GM19238 (cell line): ENCODE data around the gene LRRN4.

Source experiments
- DNase-seq: peaks from one replicate; pipeline ENCODE4 v3.0.0; 2011; ENCODE audit warnings: low spot score; ENCODE audit not compliant: insufficient read length

Gene LRRN4

DNA sequence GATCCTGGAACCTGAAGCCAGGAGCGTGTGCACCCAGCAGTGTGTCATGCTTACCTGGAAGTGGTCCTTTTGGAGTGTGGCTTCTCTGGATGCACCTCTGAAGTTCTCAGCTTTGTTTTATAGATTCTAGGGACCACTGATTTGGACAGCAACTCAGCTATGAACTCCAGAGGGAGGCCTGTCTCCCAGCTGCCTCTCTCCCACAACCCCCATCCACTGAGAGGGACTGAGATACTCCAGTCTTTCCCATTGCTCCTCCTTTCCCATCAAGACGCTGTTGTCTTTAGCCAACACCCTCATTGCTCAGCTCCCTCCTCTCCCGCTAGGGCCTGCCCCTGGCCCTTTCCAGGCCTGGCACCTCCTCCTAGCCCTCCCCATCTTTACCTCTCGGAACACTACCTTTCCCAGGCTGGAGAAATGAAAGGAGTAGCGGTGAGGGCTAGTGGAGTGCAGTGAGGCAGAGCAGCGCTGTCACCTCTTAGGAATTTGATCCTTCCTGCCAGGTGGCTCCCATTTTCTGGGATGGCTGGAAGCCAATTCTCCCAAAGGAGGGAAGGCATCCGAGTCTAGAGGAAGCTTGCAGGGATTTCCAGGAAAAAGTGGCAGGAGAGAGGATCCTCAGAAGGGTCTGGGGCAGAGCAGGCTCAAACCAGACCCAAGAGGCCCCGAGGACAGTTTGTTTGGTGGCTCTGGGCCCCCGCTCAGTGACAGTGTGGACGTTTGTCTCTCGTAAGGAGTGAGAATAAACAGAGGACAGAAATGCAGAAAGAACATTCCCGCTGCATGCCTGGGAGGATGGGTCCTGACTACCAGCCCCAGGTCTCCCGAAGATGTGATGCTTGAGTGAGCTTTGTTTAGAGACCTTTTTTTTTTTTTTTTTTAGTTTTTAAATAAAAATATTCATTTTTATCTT lies at the start of gene LRRN4:
LRRN4 (minus strand) TSS at position 285 of the 913 bp plus-strand sequence. CDS start 1,261 bp downstream, outside the sequence.
- no peak for DNase-seq

DNA sequence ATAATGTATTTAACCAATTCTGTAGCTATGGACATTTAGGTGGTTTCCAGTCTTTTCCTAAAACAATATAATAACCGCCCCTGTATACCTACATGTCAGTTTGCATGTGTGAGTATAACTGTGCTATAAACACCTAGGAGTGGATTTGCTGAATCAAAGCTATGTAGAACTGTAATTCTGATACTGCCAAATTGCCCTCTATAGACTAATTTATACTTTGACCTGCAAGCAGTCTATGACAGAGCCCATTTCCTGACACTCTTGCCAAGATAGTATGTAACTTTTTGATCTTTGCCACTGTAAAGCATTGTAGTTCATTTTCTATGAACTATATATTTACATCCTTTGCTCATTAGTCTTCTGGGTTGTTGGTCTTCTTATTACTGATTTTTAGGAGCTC lies 49.4 kb upstream of the LRRN4 start:
- no peak for DNase-seq

DNA sequence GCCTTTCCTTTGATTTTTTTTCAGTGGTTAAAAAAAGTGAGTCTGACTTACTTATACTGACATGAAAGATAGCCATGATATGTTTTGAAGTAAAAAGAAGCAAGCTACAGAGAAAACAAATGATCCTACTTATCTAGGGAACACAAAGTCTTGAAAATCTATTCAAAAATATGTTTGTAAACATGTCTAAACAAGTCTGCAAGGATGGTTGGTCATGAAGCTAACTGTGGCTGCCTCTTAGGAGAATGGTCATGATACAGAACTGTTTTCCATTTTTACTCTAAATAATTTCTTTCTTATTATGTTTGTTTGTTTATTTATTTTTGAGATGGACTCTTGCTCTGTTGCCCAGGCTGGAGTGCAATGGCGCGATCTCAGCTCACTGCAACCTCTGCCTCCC lies 47.5 kb upstream of the LRRN4 start:
- DNase-seq, result no peak

DNA sequence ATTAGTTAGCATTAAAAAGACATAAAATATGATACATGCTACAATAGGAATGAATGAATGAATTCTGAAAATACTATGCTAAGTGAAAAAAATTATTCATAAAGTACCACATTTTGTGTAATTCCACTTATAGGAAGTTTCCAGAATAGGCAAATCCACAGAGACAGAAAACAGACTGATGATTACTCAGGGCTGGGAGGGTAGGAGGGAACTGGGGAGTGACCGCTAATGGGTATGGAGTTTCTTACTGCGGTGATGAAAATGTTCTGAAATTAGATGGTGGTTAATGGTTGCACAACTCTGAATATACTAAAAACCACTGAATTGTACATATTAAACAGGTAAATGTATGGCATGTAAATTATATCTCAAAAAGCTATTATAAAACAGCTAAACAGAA lies 46.4 kb upstream of the LRRN4 start:
- DNase-seq, result no peak

DNA sequence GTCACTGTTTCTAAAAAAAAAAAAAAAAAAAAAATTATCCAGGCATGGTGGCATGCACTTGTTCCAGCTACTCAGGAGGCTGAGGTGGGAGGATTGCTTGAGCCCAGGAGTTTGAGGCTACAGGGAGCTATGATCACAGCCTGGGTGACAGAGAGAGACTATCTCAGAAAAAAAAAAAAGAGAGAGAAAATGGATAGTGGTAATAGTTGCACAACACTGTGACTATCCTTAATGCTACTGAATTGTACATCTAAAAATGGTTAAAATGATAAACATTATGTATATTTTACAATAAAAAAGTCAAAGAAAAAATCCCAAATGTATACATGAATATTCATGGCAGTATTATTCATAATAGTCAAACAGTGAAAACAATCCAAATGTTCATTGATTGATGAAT lies 46.0 kb upstream of the LRRN4 start:
- no peak for DNase-seq

DNA sequence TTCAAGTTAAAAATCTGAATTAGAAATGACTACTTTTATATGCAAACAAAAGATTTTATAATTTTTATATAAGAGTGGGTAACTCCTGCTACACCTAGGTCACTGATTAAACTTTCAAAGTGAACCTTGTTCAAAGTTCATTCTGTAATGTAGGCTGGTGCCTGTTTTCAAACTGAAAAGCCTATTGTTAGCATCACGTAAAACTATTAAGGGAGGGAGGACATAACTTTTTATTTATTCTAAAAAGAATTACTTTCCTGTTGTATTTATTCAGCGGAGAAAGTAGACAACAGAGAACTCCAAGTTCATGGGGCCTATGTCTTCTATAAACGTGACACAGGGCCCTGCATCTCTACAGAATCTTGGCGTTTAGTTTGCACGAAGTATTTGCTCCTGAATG lies 41.5 kb upstream of the LRRN4 start:
- DNase-seq, result no peak

DNA sequence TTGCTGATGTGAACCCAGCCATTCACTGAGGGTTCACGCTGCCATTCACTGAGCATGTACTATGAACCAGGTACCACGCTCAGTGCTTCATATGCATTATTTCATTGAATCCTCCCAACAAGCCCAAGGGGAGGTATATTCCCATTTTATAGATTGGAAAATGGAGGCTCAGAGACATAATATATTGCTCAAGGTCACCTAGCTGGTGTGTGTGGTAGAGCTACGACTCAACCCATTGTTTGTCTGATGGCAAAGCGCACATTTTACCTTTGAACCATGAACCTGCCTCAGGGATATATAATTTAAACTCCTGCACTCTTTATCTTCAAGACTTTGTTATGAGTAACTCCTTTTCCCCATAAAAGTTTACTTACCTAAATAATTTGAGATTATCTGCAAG lies 40.7 kb upstream of the LRRN4 start:
- no peak for DNase-seq

DNA sequence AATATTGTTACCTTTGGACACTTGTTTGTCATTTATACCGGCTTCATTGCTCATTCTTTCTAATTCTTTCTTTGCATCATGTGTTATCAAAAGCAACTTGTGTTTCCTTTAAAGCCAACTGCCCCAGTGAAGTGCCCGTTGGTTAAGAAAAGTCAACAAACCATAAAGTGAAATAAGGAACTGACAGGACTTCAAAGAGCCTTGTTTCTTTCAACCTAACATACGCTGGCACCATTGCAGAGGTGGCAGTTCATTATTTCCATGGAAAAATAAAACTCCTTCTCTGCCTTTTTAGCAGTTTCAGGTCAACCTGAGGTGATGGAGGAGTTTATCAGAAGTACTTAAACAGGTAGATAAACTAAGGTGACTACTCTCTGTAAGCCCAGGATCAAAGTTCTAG lies 40.2 kb upstream of the LRRN4 start:
- DNase-seq, result no peak

DNA sequence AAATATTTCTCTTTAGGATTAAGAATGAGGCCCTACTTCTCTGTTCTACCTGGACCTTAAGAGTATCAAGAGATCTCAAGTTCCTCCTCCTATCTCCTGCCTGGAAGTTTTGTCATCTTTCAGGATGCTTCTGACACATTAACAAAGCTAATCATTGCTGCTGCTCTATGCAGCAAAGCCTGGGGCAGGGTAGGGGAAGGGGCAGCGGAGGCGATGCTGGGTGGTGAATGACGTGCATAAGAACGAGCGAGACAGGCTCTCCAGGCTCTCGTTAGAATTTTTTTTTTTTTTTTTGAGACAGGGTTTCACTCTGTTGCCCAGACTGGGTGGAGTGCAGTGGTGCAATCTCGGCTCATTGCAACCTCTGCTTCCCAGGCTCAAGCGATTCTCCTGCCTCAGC lies 37.8 kb upstream of the LRRN4 start:
- DNase-seq, result no peak

DNA sequence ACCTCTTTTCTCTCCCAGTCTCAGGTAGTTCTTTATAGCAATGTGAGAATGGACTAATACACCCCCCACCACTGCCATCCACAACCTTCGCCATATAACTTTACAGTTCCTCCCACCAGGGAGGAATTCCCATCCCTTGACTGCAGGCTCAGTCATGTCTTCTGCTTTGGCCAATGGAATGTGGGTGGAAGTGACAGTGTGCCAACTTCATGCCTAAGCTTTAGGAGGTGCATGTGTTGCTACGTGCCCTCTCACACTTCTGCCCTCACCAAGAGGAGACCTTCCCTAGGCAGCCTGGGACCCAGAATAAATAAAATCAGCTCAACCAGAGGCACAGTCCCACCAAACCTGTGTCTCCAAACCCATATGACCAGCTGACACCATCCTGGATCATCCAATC lies 33.0 kb upstream of the LRRN4 start:
- DNase-seq, result no peak

DNA sequence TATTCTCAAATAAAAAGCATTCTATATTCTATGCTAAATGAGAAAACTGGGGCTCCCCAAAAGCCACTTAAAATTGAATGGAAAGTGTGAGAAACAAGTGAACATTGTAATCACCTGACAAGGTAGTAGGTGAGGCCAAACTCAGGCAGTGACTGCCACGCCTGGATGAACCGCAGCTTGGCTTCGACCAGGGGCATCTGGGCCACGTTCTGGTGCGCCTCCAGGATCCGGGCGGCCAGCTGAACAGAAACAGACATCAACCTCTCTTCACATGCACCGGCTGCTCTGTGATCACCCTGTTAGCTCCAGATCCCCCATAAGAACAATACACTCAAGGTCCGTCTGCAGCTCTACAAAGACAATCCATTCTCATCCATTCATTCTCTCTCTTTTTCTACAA lies 30.1 kb upstream of the LRRN4 start:
- DNase-seq, result no peak

DNA sequence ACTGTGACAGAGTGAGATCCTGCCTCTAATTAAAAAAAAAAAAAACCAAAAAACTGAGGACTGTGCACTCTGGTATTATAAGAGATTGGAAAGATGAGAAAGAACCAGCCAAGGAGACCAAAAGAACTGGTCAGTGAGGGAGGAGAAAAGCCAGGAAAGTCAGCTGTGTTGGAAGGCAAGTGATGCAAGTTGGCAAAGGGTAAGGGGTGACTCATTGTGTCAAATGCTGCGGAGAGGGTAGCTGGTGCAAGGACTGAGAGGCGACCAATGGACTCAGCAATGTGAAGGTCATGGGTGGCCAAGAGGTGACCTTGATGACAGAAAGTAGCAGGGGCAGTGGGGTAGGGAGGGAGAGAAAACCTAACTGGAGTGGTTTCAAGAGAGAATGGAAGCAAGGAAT lies 27.4 kb upstream of the LRRN4 start:
- no peak for DNase-seq

DNA sequence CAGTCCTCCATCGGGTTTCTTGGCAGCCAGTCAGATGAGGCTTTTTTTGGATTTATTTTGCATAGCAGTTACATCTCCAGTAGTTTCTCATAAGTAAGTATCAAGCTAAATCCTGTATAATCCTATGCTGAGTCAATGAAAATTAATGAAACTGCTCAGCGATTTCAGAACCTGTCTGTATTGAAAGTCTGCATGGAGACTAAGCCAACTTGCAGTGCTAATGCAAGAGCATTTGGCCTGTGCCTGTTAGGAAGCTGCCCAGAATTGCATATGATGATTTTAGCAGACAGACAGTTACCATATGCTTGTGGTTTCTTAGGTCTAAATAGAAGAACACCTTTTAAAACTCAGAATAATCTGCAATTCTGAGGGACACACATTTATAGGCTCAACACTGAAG lies 25.2 kb upstream of the LRRN4 start:
- no peak for DNase-seq

DNA sequence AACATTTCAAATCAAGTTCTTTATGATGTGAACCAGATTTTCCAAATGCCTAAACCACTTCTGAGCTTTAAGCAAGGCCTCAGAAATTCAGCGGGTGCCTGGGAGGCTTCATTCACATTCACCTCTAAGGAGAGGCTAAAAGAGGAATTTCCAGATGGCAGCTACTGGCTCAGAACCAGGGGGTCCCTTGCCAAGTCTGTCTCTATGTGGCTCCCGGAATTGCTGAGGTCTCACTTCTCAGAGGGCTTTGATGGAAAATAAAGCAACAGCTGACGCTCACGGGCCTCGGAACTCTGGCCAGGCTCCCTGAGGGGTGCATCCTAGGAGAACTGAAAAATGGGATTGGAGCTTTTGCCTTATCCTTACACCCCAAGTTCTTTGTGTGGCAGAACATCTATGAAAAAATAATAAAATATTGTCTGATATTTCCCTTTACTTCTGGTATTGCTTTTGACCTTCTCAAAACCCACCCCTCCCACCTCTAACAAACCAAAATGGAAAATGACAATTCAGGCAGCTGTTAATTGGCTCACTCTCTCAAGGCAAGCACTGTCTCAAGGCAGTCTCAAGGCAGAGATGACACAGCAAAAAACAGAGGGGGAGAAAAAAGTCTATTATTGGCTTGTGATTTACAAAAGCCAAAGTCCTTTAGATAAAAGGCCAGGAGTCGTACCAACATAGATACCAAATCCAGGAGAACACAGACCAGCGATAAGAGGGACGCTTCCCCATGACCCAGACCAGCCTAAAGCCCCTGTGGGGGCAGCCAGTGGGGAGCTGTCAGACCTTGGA lies 21.8 kb upstream of the LRRN4 start:
- DNase-seq, result no peak

DNA sequence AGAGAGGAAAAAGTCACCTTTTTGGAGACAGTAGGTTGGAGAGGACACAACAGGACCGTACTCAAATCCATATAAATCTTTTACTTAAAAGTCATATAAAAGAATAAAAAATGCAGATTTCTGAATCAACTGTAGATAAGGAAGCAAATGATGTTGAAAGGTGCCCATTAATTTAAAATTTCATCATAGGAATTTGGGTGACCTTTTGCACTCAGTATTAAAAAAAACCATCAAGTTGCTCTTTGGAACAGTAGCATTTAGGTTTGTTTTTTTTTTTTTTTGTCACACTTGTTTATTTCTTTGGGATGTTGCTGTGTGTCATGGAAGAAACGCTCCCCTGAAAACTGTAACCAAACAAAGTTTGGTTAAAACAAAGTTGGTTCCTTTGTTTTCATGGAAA lies 20.9 kb upstream of the LRRN4 start:
- no peak for DNase-seq

DNA sequence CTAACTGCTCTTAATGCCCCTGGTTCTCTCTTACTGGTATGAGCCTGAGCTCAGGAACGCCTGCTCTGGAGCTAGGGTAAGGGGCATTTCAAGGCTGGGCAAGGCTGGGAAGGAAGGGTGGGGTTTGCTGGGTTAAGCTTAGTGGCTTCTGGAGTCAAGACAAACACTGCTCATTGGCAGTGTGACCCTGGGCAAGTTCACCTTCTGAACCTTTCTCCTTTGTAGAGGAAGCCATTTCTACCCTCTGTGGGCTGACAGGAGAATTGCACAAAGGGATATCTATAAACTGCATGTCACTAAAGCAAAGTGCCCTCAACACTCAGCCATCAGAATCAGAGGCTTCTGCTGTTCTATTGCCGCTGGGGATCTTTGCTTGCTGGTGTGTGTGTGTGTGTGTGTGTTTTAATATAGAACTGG lies 20.3 kb upstream of the LRRN4 start:
- no peak for DNase-seq

DNA sequence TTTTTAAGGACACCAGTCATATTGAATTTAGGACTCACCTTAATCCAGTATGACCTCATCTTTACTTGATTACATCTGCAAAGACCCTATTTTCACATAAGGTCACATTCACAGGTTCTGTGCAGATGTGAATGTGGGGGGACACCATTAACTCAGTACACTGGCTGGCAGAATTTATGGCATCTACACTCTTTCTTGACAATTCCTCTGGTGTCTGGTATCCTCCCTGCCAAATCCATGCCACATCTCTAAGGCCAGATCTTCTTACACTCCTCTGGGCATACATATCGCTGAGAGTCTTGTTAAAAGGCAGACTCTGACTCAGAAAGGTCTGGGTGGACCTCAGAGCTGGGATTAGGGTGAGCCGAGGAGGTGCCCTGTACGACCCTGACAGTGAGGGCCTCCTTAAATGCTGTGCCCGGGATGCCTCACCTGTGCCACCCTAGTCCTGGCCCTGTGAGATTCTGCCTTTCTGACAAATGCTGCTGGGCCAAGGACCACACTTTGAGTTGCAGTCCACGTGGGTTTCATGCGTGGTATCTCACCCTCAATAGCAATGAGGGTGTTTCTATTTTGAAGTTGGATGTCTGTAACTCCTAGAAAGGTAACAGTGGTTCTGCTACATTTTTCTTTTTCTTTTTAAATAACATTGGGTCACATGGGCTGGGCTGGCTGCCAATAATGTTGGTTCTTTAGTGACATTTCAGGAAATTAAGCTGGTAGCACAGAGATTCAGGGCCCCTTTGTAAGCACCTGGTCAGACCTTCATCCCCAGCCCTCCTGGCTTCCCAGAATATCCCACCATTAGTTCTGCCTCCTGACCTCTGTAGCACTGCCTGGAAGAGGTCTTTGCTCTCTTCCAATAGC lies 17.2 kb upstream of the LRRN4 start:
- DNase-seq, result no peak

DNA sequence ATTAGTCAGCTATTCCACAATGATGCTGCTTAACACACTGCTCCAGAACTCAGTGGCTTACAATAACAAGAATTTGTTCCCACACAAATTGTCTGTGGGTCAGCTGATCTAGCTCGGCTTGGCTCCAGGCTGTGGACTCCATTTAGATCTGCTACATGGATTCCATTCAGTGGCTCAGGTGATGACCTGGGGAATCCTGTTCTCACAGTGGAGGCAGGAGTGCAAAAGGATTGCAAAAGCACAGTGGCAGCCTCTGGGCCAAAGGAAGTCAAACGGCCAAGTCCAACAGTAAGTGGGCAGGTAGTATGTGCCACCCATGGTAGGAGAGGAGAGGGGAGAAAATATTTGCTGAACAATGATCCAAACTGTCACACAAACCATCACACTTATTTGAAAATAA lies 15.8 kb upstream of the LRRN4 start:
- DNase-seq, result no peak

DNA sequence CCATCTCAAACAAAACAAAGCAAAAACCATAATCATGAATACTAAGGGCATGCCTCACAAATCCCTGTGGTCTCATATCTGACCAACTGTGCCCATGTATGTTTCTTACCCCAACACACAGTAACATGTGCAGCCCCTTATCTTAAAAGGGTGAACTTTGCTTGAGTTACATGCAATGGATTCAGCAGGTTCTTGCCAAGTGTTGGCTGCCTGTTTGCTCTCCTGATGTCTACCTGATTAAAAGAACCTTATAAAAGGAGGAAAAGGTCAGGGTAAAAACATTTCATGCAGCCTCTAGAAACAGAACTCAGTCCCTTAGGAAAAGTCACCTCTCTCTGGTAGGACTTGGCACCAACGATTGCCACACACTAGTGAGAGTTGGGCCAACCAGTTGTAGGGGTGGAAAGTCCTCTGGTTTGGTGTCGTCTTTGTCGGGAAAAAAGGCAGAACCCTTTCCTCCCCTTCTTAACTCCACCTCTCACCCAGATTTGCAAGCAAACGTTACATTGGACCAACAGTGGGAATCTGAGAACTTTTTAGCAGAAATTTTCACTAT lies 14.0 kb upstream of the LRRN4 start:
- no peak for DNase-seq

DNA sequence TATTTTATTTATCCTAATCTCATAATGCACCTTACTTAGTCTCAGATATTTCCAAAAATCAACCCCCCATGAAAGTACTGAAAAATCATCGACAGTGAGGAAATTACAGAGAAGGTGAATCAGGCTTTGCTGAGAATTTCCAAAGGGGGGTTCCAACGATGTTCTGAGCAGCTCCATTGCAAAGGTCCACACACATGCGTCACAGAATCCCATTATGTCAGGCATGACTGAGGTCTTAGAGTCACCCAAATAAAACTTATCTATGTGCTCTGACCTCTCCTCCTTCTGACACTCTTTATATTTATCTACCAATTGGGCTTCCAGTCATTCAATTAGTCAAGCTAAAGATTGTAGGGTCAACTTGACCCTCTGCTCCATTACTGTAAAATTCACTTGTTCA lies 12.7 kb upstream of the LRRN4 start:
- DNase-seq, result no peak

DNA sequence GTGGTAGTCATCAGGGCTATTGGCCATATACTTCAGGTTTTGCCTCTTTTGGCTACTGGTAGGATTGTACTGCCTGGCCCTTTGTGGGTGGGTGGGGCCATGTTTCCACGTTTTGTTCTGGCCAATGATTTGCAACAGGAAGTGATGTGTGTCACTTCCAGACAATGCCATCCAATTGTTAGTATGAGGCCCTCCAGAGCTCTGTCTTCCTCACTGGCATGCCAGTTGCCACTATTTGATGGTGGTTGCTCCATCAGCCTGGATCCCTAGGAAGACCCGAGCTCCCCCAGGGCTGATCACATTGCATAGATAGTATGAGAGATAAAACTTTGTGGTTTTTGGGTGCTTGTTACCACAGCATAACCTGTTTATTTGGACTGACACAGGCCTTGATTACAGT lies 7.7 kb upstream of the LRRN4 start:
- no peak for DNase-seq
